Activated naive CD8-positive, alpha-beta T cell treated with anti-CD3 and anti-CD28 coated beads, Interleukin-2, amount 50 U/mL, for 16 hours (primary cell): Measurements from ENCODE around the gene TNFAIP3.
"Not testable (repeated sequence)": the region's sequence is repeated elsewhere in the genome, so short reads cannot be mapped to it uniquely, and the experiment has no call there.

Experiments used
- DNase-seq: peaks from one replicate; pipeline ENCODE4 v3.0.0-alpha.2; 2020; ENCODE audit warnings: low read depth, low spot score

TNFAIP3 gene

DNA sequence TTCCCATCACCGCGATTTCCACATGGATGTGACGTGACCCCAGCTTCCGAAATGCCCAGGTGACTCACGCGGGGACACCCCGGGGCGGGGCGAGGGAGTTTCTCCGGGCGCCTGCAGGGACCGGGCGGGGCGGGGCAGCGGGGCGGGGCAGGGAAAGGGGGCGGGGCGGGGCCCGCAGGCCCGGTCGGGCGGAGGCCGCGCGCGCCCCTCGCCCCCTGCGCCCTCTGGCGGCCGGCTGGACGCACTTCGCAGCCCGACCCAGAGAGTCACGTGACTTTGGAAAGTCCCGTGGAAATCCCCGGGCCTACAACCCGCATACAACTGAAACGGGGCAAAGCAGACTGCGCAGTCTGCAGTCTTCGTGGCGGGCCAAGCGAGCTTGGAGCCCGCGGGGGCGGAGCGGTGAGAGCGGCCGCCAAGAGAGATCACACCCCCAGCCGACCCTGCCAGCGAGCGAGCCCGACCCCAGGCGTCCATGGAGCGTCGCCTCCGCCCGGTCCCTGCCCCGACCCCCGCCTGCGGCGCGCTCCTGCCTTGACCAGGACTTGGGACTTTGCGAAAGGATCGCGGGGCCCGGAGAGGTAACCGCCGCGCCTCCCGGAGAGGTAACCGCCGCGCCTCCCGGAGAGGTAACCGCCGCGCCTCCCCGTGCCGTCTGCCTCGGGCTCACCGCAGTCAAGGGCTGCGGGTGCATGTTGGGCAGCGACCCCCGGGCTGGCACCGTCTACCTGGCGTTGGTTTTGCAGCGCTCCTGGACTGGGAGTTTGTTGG, at the start of gene TNFAIP3:
Gene TNFAIP3, plus strand, starts transcription at position 346 of the 771 bp plus-strand sequence. CDS start 3,969 bp downstream, outside the sequence.
- DNase-seq: peak; percentile 88

DNA sequence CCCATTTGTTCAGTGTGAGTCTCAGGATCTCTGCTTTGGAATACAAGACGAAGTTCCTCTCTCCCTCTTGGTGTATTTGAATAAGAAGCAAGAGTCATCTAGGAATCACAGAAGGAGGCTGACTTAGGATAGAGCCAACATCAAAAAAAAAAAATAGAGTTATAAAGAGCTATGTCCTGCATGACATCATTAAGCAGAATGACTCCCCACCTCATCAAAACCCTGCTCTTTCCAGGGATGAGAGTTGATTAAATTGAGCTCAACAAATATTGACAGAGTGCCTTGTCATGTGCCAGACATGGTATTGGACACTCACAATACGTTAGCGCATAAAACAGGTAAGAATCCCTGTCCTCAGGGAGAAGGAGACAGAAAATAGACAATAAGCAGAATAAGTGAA, 48.6 kb upstream of the TNFAIP3 start:
- DNase-seq: no peak

GRCh38 chr6:137819740-137820139, 47.3 kb upstream of the TNFAIP3 start:
- DNase-seq: no peak

- DNase-seq: no peak
Measured at GRCh38 chr6:137820425-137820824, 46.6 kb upstream of the TNFAIP3 start.

GRCh38 chr6:137820952-137821351, 46.1 kb upstream of the TNFAIP3 start:
- DNase-seq: no peak

- DNase-seq: no peak
Measured at GRCh38 chr6:137821491-137821890, 45.6 kb upstream of the TNFAIP3 start.

DNA sequence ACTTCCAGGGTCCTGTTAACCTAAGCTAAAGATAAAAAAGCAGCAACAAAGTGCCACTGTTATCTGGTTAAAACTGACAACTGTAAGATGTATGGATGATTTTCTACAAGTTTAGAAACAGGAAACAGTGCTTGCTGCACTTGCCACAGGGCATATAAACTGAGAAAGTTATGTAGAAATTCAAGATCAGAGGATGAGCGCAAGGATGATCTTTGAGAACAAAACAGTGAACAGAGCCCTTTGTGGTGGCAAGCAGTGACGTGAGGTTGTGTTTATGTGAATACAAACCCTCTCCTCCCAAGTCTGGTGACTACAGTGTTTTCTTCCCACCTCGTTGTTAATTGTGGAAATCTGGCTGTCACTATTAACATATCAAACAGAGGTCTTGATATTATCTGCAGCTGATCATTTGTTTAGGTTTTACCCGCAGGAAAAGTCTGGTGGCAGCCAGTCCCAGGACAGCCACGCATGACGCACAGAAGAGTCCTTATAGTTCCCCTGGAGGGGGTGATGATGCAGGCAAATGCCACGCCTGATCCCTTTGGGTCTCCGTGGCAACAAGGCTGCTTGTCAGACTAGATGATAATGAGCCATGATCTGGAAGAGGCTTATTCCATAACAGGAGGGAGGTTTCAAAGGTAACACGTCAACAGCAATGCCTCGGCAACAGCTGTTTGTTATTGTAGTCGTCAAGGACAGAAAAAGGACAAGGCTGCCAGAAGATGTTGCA, 43.1 kb upstream of the TNFAIP3 start:
- peak; percentile 9 for DNase-seq

- DNase-seq: no peak
Measured at GRCh38 chr6:137824556-137824879, 42.5 kb upstream of the TNFAIP3 start.

DNA sequence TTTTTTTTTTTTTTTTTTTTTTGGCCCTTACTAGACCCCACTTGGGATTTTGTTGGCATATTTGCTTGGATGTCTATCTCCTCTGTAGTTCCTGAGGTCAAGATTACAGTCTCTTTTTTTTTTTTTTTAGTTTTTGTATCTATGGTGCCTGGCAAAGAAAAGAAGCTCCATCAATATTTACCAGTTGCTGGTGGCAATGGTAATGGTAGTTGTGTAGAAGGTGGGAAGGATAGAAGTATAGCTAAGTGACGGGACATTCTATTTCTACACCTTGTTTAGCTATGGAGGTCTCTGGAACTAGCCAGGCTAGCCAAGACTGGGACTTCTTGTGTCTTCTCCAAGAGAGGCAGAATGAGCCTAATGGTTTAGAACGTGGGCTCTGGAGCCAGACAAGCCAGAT, 42.2 kb upstream of the TNFAIP3 start:
- DNase-seq: no peak

DNA sequence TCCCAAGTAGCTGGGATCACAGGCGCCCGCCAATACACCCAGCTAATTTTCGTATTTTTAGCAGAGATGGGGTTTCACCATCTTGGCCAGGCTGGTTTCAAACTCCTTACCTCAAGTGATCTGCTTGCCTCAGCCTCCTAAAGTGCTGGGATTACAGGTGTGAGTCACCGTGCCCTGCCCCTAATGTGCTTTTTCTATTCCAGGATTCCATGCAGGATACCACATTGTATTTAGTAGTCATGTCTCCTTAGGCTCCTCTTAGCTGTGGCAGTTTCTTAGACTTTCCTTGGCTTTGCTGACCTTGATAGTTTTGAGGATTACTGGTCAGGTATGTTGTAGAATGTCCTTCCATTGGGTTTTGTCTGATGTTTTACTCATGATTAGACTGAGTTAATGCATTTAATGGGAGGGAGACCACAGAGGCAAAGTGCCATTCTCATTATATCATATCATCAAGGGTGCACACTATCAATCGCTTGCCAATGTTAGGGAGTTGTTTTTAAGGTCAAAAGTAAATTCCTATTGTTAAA, 39.6 kb upstream of the TNFAIP3 start:
- DNase-seq: no peak

DNA sequence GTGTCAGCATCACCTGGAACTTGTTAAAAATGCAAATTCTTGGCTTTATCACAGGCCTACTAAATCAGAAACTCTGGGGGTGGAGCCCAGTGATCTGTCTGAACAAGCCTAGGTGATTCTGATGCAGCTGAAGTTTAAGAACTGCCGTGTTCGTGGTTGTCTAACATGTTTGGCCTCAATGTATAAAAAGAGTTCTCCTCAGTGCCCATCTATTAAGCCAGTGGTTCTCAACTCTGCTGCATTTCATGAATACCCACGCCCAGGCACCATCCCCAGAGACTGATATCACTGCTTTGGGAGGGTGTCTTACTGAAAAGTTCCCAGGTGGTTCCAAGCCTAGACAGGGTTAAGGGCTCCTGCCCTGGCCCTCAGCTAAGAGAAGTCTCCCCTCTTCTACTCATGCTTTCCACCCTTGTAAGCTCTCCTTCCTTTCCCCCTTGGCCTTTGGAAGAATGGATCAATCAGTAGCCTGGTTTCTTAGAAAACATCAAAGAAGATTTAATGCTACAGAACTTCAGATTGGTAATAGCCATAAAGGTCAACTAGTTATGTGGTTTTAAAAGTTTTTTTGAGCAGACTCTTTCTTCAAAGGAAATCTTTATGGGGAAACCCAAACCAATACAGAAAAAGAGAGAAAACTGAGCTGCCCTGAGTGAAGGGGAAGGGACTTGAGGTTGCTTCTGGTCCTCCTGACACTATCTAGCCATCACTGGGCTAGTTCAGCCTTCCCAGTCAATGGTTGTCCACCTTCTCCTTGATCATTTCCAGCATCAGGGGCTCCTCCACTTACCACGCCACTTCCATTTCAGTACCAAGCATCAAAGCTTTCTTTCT, 38.9 kb upstream of the TNFAIP3 start:
- no peak for DNase-seq

DNA sequence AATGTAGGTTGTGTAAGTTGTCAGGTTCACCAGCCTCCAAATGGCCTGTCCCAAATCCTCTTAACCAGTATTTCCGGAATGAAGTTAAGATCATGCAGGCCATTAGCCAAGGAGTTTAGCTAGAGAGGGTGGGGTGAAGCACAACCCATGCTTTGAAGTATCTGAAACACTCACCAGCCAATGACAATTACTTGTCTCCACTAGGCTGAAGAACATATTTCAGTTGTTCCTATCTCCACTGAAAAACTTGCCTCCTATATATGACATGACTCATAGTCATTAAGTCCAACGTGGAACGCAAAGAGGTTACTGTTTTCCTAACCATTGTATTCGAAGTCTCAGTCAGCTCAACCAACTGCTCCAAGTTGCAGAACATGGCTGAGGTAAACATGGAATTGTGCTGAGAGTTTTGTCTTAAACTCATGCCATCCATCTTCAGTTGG, 37.4 kb upstream of the TNFAIP3 start:
- DNase-seq: no peak

GRCh38 chr6:137830511-137830911, 36.5 kb upstream of the TNFAIP3 start:
- DNase-seq: no peak

DNA sequence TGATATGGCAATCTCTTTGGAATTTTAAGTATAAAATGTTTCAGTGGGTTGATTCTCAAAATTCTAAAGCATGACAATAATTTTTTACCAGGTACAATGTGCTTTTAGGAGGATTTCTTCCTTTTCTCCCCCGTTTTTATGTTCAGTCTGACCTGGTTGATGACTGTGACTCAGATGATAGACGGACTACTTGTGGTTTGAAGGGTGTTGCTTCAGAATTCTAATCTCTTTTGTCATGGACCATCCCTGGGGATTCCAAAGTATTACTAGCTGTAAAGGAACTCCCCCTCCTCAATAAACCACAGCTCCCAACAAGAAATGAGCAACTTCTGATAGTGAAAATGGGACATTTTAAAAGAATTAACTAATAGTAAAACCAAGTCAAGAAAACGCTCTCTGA, 34.9 kb upstream of the TNFAIP3 start:
- DNase-seq: no peak

DNA sequence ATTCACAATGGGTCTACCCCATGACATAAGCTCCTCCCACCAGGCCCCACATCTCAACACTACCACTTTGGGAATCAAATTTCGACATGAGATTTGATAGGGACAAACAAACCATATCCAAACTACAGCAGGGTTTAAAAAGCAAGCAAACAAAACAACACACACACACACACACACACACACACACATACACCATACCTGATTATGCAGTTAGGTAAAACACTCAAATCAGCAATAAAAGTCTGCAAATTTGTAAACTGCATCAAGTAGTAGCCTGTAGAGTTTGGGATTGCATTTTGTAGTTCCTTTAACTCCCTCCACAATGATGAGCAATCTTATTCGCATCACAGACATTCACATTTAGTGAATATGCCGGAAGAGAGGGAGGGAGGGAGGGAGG, 32.6 kb upstream of the TNFAIP3 start:
- no peak for DNase-seq

DNA sequence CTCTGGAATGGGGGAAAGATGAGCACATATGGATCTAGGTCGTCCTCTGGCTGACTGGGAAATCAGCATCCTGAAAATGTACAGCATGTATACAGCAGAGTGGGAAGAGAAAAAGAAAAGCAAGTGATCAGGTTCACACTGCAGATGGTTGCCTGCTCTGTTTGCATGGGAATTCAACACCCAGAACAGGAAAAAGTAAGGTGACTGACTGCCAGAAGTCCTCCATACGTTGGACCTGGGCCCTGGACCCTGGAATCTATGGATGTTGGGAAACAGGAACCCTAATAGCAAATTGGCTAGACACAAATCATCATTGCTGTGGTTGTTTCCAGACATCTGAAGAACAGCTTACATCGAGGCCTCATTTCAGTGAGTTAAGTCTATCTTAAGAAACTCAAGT, 30.3 kb upstream of the TNFAIP3 start:
- DNase-seq: no peak

DNA sequence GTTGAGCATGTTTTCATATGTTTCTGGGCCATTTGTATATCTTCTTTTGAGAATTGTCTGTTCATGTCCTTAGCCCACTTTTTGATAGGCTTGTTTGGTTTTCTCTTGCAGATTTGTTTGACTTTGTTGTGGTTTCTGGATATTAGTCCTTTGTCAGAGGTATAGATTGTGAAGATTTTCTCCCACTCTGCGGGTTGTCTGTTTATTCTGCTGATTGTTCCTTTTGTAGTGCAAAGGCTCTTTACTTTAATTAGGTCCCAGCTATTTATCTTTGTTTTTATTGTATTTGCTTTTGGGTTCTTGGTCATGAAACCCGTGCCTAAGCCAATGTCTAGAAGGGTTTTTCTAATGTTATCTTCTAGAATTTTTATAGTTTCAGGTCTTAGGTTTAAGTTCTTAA, 29.0 kb upstream of the TNFAIP3 start:
- DNase-seq: not testable (repeated sequence)

- DNase-seq: not testable (repeated sequence)
Measured at GRCh38 chr6:137838597-137838996, 28.5 kb upstream of the TNFAIP3 start.

GRCh38 chr6:137839076-137839475, 28.0 kb upstream of the TNFAIP3 start:
- no peak for DNase-seq

DNA sequence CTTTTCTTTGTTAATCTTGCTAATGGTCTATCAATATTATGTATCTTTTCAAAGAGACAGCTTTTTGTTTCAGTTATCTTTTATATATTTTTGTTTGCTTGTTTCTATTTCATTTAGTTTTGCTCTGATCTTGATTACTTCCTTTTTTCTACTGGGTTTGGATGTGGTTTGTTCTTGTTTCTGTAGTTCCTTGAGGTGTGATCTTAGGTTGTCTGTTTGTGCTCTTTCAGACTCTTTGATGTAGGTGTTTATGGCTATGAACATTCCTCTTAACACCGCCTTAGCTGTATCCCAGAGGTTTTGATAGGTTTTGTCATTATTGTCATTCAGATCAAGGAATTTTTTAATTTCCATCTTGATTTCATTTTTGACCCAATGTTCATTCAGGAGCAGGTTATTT, 26.8 kb upstream of the TNFAIP3 start:
- no peak for DNase-seq

DNA sequence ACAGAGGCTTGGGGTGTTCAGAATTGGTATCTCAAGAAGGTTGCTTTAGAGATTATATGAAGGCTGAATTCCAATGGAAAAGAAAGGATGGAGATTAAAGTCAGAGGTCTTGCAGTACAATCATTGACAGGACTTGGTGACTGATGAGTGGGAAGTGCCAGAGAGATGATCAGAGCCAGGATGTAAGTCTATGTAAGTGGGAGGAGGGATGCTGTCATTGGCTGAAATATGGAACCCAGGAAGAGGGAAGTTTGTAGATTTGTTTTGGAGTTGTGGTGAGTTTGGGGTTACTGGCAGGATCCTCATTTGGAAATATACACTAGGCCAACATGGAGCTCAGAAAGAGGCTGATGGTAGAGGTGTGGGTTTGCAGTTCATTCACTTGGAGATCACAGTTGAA, 23.8 kb upstream of the TNFAIP3 start:
- no peak for DNase-seq

DNA sequence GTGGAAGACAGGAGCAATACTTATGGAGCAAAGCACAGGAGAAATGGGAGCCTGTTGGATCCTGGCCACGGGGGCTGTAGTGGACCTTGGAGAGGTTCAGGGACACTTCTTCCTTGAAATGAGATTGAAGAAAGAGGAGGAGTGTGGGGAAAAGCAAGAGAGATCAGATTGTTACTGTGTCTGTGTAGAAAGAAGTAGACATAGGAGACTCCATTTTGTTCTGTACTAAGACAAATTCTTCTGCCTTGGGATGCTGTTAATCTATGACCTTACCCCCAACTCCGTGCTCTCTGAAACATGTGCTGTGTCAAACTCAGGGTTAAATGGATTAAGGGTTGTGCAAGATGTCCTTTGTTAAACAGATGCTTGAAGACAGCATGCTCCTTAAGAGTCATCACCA, 22.7 kb upstream of the TNFAIP3 start:
- DNase-seq: not testable (repeated sequence)
